Measurements from ENCODE around the gene STK32A.

The STK32A gene

DNA sequence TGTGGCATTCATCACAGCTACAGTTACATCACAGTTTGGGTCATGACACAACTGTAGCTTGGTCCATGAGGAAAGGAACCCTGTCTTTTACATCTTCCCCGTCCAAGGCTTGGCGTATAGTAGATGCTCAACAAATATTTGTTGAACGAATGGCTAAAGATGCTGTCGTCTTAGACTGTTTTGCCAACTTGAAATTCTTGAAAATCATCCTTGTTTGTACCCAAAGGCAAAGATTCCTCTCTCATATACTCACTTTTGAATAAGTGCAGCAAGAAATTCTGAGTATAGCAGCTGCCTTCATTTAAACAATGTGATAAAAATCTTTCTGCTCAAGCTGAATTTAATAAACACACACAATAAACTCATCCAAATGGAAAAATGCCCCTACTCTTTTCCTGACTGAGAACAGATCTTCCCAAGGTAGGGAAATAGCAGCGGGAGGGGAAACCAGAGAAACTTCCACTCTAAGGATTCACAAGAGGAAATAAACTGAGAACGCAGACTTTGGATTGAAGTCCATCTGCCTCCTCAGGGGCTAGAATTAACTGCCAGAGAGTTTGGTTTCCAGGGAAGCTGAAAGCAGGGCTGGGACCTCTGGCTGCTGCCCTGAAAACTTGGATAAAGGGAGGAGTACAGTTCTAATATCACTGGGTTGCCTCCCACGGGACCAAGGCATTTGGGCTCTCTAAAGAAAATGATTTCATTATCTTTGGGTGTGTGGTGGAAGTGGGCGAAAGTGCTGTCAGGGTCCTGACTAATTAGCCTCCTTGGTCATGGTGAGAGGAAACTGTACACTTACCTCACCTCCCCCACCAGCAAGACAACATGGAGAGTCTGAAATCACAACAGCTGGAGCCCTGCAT is 175.9 kb downstream of the STK32A start:
- H4K8ac ChIP-seq (ENCODE audit: low read depth, low read length), result no peak overlapping the region
- no peak overlapping the region for H2BK5ac ChIP-seq (ENCODE audit: low read depth, low read length, poor library complexity)
- no peak overlapping the region for H2AK5ac ChIP-seq (ENCODE audit: low read length)
- WGBS (ENCODE audit: extremely low coverage, insufficient coverage, insufficient read length), result no CpG with 5 or more reads among the region's 8 CpGs
- H3K4me1 ChIP-seq (ENCODE audit: control insufficient read depth in 1 of 2, insufficient read depth in 2 of 2, low read length in 2 of 2), result peaks cover 14 to 28% of the 10 kb centered on the region in 2 experiments
- no peak overlapping the region for H2BK120ac ChIP-seq (ENCODE audit: insufficient read depth, low read length, poor library complexity)
- no peak overlapping the region for H3K9ac ChIP-seq (ENCODE audit: low read length)
- H3K9me3 ChIP-seq (ENCODE audit: insufficient read depth, low read depth, low read length), result no peaks in the 10 kb centered on the region
- H3K4ac ChIP-seq (ENCODE audit: low read depth, low read length), result no peak overlapping the region
- H3K79me2 ChIP-seq (ENCODE audit: control insufficient read depth, insufficient read depth, low read length, poor library complexity), result no peaks in the 10 kb centered on the region
- H3K27ac ChIP-seq (ENCODE audit: low read depth, low read length), result no peak overlapping the region
- H3K4me3 ChIP-seq (ENCODE audit: low read depth, low read length), result no peak overlapping the region
- no peaks in the 10 kb centered on the region for H3K79me1 ChIP-seq (ENCODE audit: low read length)
- H4K12ac ChIP-seq (ENCODE audit: low read depth, low read length), result no peak overlapping the region
- H4K91ac ChIP-seq (ENCODE audit: low read depth, low read length), result no peak overlapping the region
- H3K14ac ChIP-seq (ENCODE audit: low read length), result no peak overlapping the region
- H2BK12ac ChIP-seq (ENCODE audit: low read length), result no peak overlapping the region
- H3K27me3 ChIP-seq (ENCODE audit: insufficient read depth, low read length), result no peaks in the 10 kb centered on the region
- H3K4me2 ChIP-seq (ENCODE audit: low read length), result no peak overlapping the region
- H2AFZ ChIP-seq (ENCODE audit: insufficient read depth, low read length, poor library complexity), result no peak overlapping the region
- peak; percentile 41 to 73 for DNase-seq
- no peak overlapping the region for H3K23ac ChIP-seq (ENCODE audit: low read length)
- H3K18ac ChIP-seq (ENCODE audit: low read length), result peak overlapping the region; percentile 40
- peaks cover 16 to 56% of the 10 kb centered on the region in 2 experiments for H3K36me3 ChIP-seq (ENCODE audit: control insufficient read depth in 1 of 2, insufficient read depth in 2 of 2, low read length in 2 of 2)

DNA sequence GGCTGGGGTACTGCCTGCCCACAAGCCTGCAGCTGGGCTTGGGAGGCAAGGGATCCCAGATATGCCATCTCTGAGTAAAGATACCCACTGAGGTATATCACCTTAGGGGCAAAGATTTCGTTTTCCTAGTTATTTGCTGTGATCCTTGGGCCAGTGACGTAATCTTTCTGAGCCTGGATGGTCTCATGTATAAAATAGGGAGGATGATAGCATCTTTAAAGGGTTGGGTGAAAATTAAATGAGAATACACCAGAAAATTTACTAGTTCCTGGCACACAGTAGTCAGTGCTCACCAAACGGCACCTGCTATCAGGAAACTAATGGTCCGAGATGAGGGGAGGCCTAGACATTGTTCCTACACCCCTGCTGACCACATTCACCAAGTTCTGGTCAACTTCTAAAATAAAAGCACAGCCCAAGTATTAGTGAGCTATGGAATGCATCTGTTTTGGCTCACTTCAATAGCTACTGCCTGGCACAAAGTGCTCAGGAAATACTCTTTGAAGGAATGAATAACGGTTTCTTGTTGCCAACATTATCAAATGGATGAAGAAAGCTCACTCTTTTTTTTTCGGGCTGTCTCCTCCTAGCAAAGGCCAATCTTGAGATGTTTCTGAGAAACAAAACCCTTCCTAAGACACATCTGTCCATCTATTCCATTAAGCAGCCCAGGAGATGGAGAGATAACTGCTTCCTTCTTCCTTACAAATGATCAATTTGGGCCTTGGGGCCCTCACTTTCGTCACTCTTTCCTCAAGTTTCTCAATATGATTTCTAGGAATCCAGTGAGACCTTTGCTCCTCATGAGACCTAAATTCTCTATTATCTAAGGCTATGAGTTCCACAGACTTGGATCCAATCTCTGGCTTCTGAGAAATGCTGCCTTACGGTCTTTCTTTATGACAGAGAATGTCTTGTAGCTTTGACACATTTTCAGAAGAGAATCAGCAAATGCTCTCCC is 176.8 kb downstream of the STK32A start:
- H3K79me1 ChIP-seq (ENCODE audit: low read length), result no peaks in the 10 kb centered on the region
- H3K4me1 ChIP-seq (ENCODE audit: control insufficient read depth in 1 of 2, insufficient read depth in 2 of 2, low read length in 2 of 2), result peaks cover 14 to 28% of the 10 kb centered on the region in 2 experiments
- H4K12ac ChIP-seq (ENCODE audit: low read depth, low read length), result no peak overlapping the region
- H3K9me3 ChIP-seq (ENCODE audit: insufficient read depth, low read depth, low read length), result no peaks in the 10 kb centered on the region
- no peak overlapping the region for H3K4me3 ChIP-seq (ENCODE audit: low read depth, low read length)
- H3K27ac ChIP-seq (ENCODE audit: low read depth, low read length), result no peak overlapping the region
- no peak overlapping the region for H4K91ac ChIP-seq (ENCODE audit: low read depth, low read length)
- H2BK12ac ChIP-seq (ENCODE audit: low read length), result no peak overlapping the region
- no peak overlapping the region for H2BK5ac ChIP-seq (ENCODE audit: low read depth, low read length, poor library complexity)
- H3K4ac ChIP-seq (ENCODE audit: low read depth, low read length), result no peak overlapping the region
- no peak overlapping the region for H2BK120ac ChIP-seq (ENCODE audit: insufficient read depth, low read length, poor library complexity)
- WGBS (ENCODE audit: extremely low coverage, insufficient coverage, insufficient read length), result no CpG with 5 or more reads among the region's 8 CpGs
- no peaks in the 10 kb centered on the region for H3K79me2 ChIP-seq (ENCODE audit: control insufficient read depth, insufficient read depth, low read length, poor library complexity)
- H3K36me3 ChIP-seq (ENCODE audit: control insufficient read depth in 1 of 2, insufficient read depth in 2 of 2, low read length in 2 of 2), result peaks cover 17 to 55% of the 10 kb centered on the region in 2 experiments
- no peak overlapping the region for H3K9ac ChIP-seq (ENCODE audit: low read length)
- no peak overlapping the region for H3K14ac ChIP-seq (ENCODE audit: low read length)
- H3K4me2 ChIP-seq (ENCODE audit: low read length), result no peak overlapping the region
- H2AFZ ChIP-seq (ENCODE audit: insufficient read depth, low read length, poor library complexity), result no peak overlapping the region
- no peak overlapping the region for H4K8ac ChIP-seq (ENCODE audit: low read depth, low read length)
- no peak overlapping the region for H3K23ac ChIP-seq (ENCODE audit: low read length)
- peak overlapping the region; percentile 40 for H3K18ac ChIP-seq (ENCODE audit: low read length)
- DNase-seq, result peak; percentile 54 to 75
- no peak overlapping the region for H2AK5ac ChIP-seq (ENCODE audit: low read length)
- no peaks in the 10 kb centered on the region for H3K27me3 ChIP-seq (ENCODE audit: insufficient read depth, low read length)

DNA sequence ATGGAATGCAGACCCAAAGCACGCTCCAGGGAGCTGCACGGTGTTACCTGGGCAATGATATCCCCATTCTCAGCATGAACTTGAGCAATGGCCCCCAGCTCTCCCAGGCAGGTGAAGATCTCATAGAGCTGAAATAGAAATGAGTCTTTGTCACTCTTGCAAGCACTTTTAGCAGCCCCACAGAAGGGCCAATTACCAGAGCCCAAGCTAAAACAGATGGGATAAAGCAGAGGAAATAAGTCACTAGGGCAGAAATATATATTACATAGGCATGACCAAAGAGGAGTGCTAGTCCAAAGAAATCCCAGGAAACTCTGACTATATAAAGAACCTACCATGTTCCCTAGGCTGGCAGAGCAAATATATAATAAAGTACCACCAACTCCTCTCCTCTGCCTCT is 177.7 kb downstream of the STK32A start:
- Histone ChIP-seq H3K4ac (ENCODE audit: low read depth, low read length) (no peak overlapping the region), H3K4me3 (ENCODE audit: low read depth, low read length) (no peak overlapping the region), H2AK5ac (ENCODE audit: low read length) (no peak overlapping the region), H3K9me3 (ENCODE audit: insufficient read depth, low read depth, low read length) (no peaks in the 10 kb centered on the region), H3K79me1 (ENCODE audit: low read length) (no peaks in the 10 kb centered on the region), H2BK12ac (ENCODE audit: low read length) (no peak overlapping the region), H4K12ac (ENCODE audit: low read depth, low read length) (no peak overlapping the region), H2AFZ (ENCODE audit: insufficient read depth, low read length, poor library complexity) (no peak overlapping the region), H3K79me2 (ENCODE audit: control insufficient read depth, insufficient read depth, low read length, poor library complexity) (no peaks in the 10 kb centered on the region), H3K23ac (ENCODE audit: low read length) (no peak overlapping the region), H2BK120ac (ENCODE audit: insufficient read depth, low read length, poor library complexity) (no peak overlapping the region), H3K4me1 (ENCODE audit: control insufficient read depth in 1 of 2, insufficient read depth in 2 of 2, low read length in 2 of 2) (peaks cover 6 to 19% of the 10 kb centered on the region in 2 experiments), H3K9ac (ENCODE audit: low read length) (no peak overlapping the region), H3K4me2 (ENCODE audit: low read length) (no peak overlapping the region), H4K8ac (ENCODE audit: low read depth, low read length) (no peak overlapping the region), H2BK5ac (ENCODE audit: low read depth, low read length, poor library complexity) (no peak overlapping the region), H3K36me3 (ENCODE audit: control insufficient read depth in 1 of 2, insufficient read depth in 2 of 2, low read length in 2 of 2) (peaks cover 15 to 52% of the 10 kb centered on the region in 2 experiments), H3K18ac (ENCODE audit: low read length) (no peak overlapping the region), H3K27ac (ENCODE audit: low read depth, low read length) (no peak overlapping the region), H4K91ac (ENCODE audit: low read depth, low read length) (no peak overlapping the region), H3K27me3 (ENCODE audit: insufficient read depth, low read length) (no peaks in the 10 kb centered on the region), H3K14ac (ENCODE audit: low read length) (no peak overlapping the region)
- DNase-seq, result no peak
- no CpG with 5 or more reads among the region's 2 CpGs for WGBS (ENCODE audit: extremely low coverage, insufficient coverage, insufficient read length)

DNA sequence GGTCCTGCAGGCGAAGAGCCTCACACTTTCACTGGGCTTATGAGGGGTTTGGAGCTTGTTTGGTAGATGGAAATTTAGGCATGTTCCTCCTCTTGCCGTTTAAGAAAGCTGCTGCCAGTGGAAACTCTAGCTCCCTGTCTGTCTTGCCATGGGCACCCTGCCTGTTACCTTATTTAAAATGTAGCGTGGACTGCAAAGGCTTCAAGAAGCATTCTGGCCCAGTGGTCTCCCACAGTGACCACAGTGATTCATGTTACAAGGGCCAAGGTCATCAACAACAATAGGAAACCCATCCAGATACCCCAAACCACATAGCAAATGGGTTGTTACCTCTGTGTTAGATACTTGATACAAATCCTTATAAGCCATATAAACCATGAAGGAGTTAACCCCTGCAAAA is 178.4 kb downstream of the STK32A start:
- H2AK5ac ChIP-seq (ENCODE audit: low read length), result no peak overlapping the region
- H2BK12ac ChIP-seq (ENCODE audit: low read length), result no peak overlapping the region
- peak overlapping the region; percentile 0 for H3K27ac ChIP-seq (ENCODE audit: low read depth, low read length)
- H3K4ac ChIP-seq (ENCODE audit: low read depth, low read length), result no peak overlapping the region
- H3K14ac ChIP-seq (ENCODE audit: low read length), result no peak overlapping the region
- H3K4me3 ChIP-seq (ENCODE audit: low read depth, low read length), result no peak overlapping the region
- H4K91ac ChIP-seq (ENCODE audit: low read depth, low read length), result no peak overlapping the region
- H3K4me2 ChIP-seq (ENCODE audit: low read length), result no peak overlapping the region
- H4K8ac ChIP-seq (ENCODE audit: low read depth, low read length), result no peak overlapping the region
- no peak overlapping the region for H3K23ac ChIP-seq (ENCODE audit: low read length)
- no peak overlapping the region for H2AFZ ChIP-seq (ENCODE audit: insufficient read depth, low read length, poor library complexity)
- no peak overlapping the region for H2BK5ac ChIP-seq (ENCODE audit: low read depth, low read length, poor library complexity)
- H3K27me3 ChIP-seq (ENCODE audit: insufficient read depth, low read length), result no peaks in the 10 kb centered on the region
- H3K79me2 ChIP-seq (ENCODE audit: control insufficient read depth, insufficient read depth, low read length, poor library complexity), result no peaks in the 10 kb centered on the region
- H3K18ac ChIP-seq (ENCODE audit: low read length), result no peak overlapping the region
- H3K9ac ChIP-seq (ENCODE audit: low read length), result no peak overlapping the region
- H4K12ac ChIP-seq (ENCODE audit: low read depth, low read length), result no peak overlapping the region
- H3K9me3 ChIP-seq (ENCODE audit: insufficient read depth, low read depth, low read length), result no peaks in the 10 kb centered on the region
- no peak for DNase-seq
- WGBS (ENCODE audit: extremely low coverage, insufficient coverage, insufficient read length), result no CpG with 5 or more reads among the region's 3 CpGs
- no peak overlapping the region for H2BK120ac ChIP-seq (ENCODE audit: insufficient read depth, low read length, poor library complexity)
- H3K4me1 ChIP-seq (ENCODE audit: control insufficient read depth in 1 of 2, insufficient read depth in 2 of 2, low read length in 2 of 2), result peaks cover 6 to 18% of the 10 kb centered on the region in 2 experiments
- no peaks in the 10 kb centered on the region for H3K79me1 ChIP-seq (ENCODE audit: low read length)
- H3K36me3 ChIP-seq (ENCODE audit: control insufficient read depth in 1 of 2, insufficient read depth in 2 of 2, low read length in 2 of 2), result peaks cover 17 to 55% of the 10 kb centered on the region in 2 experiments
